Neutrophil (primary cell): ENCODE results near the gene PRDX6.
"Not testable (repeated sequence)": the region's sequence is repeated elsewhere in the genome, so short reads cannot be mapped to it uniquely, and the experiment has no call there.

ENCODE experiments used
- H3K27ac ChIP-seq: fragments of 200-600 bp; sonication (generic); 2 replicates; pipeline ENCODE4 v1.5.1; 2016; ENCODE audit warnings: mild to moderate bottlenecking, moderate library complexity
- H3K27me3 ChIP-seq: fragments of 200-600 bp; sonication (generic); 2 replicates; pipeline ENCODE4 v1.6.0; 2016; ENCODE audit warnings: mild to moderate bottlenecking
- H3K36me3 ChIP-seq: fragments of 200-600 bp; sonication (generic); 2 replicates; pipeline ENCODE4 v1.5.1; 2017
- H3K4me1 ChIP-seq, 2 experiments: fragments of 200-600 bp in 1 of 2; sonication (generic) in 1 of 2; 1 replicate in 1 of 2; 2 replicates in 1 of 2; pipeline versions ENCODE4 v1.5.1 to v1.6.1; 2013 to 2016; ENCODE audit warnings: low read depth in 1 of 2, low read length in 1 of 2, mild to moderate bottlenecking in 1 of 2, moderate library complexity in 1 of 2; ENCODE audit not compliant: control insufficient read depth in 1 of 2, insufficient read depth in 1 of 2
- H3K4me3 ChIP-seq, 2 experiments: fragments of 200-600 bp in 1 of 2; sonication (generic) in 1 of 2; 1 replicate in 1 of 2; 2 replicates in 1 of 2; pipeline ENCODE4 v1.5.1; 2013 to 2016; ENCODE audit warnings: low read depth in 1 of 2, low read length in 1 of 2, mild to moderate bottlenecking in 1 of 2, moderate library complexity in 1 of 2
- H3K9me3 ChIP-seq: fragments of 200-600 bp; sonication (generic); 2 replicates; pipeline ENCODE4 v1.5.1; 2016
- CTCF ChIP-seq: fragments of 200-600 bp; sonication (generic); IDR thresholded peaks from 2 replicates; pipeline ENCODE4 v1.5.1; 2016; ENCODE audit warnings: antibody characterized with exemption

Gene PRDX6

GRCh38 chr1:173453982-173454381 is 23.2 kb upstream of the PRDX6 start:
- H3K27me3 ChIP-seq, result no peaks in the 10 kb centered on the region
- no peak for TF ChIP-seq CTCF

DNA sequence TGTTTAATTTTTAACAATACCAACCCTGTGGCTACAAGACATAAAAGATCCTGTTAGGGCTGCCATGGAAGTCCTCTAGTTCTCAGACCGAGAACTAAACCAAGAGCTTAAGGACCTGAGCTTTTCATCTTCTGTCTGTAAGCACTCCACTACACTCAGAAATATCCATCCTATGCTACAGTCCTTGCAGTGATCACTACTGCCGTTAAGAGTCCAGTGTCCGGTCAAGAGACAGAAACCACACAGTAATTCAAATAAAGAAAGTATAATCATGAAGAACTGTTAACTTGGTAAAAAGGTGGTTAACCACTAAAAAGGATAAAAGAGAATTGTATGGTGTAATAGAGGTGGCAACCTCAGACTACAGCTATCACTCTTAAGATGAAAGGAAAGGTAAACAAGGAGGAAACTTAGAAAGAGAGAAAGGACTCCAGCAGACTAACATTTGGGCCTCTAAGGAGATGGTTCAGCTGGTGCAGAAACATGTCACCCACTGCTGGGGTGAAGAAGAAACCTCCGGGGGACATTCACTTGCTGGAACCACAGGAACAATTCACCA is 22.1 kb upstream of the PRDX6 start:
- no peak overlapping the region for H3K27ac ChIP-seq
- peaks cover 8 to 17% of the 10 kb centered on the region in 2 experiments for H3K4me1 ChIP-seq
- no peaks in the 10 kb centered on the region for H3K27me3 ChIP-seq
- no peaks in the 10 kb centered on the region for H3K9me3 ChIP-seq
- TF ChIP-seq CTCF, result no peak
- peaks cover 16% of the 10 kb centered on the region for H3K36me3 ChIP-seq
- no peak overlapping the region for H3K4me3 ChIP-seq

More at GRCh38 chr1:173453982-173454381, 23.2 kb upstream of the PRDX6 start:
- Histone ChIP-seq H3K36me3 (peaks cover 10% of the 10 kb centered on the region), H3K9me3 (no peaks in the 10 kb centered on the region), H3K27ac (no peak overlapping the region), H3K4me3 (no peak overlapping the region), H3K4me1 (peaks cover 3 to 8% of the 10 kb centered on the region in 2 experiments)

DNA sequence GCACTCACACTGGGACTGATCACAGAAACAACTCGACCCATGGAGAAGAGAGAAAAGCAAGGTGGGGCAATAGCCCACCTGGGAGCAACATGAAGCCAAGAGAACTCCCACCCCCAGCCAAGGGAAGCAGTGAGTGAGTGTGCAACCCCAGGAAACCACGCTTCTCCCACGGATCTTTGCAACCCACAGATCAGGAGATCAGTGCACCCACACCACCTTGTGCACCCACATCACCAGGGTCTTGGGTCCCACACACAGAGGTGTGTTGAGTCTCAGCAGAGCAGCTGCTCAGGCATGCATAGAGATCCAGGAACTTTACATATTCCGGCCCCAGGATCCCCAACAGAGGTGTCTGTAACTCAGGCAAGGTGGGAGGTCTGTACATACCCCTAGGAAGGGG is 17.2 kb upstream of the PRDX6 start:
- Histone ChIP-seq H3K4me3 (no peak overlapping the region), H3K9me3 (no peaks in the 10 kb centered on the region), H3K36me3 (peaks cover 30% of the 10 kb centered on the region), H3K27me3 (no peaks in the 10 kb centered on the region), H3K4me1 (peaks cover 8 to 10% of the 10 kb centered on the region in 2 experiments), H3K27ac (peak overlapping the region; percentile 8)
- TF ChIP-seq CTCF, result no peak

DNA sequence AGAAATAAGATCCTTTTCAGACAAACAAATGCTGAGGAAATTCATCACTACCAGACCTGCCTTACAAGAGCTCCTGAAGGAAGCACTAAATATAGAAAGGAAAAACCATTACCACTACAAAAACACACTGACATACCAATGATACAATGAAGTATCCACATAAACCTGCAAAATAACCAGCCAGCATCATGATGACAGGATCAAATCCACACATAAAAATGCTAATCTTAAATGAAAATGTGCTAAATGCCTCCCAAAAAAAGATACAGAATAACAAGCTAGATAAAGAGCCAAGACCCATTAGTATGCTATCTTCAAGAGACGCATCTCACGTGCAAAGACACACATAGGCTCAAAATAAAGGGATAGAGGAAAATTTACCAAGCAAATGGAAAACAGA is 14.5 kb upstream of the PRDX6 start:
- not testable (repeated sequence) for H3K27me3 ChIP-seq, H3K9me3 ChIP-seq, H3K27ac ChIP-seq, H3K4me1 ChIP-seq, H3K4me3 ChIP-seq
- H3K36me3 ChIP-seq, result peaks cover 26% of the 10 kb centered on the region

GRCh38 chr1:173464185-173464584 is 12.9 kb upstream of the PRDX6 start:
- H3K9me3 ChIP-seq, H3K27me3 ChIP-seq, H3K4me3 ChIP-seq, H3K27ac ChIP-seq: not testable (repeated sequence)
- peaks cover 15 to 17% of the 10 kb centered on the region in 2 experiments for H3K4me1 ChIP-seq
- H3K36me3 ChIP-seq, result peaks cover 26% of the 10 kb centered on the region

DNA sequence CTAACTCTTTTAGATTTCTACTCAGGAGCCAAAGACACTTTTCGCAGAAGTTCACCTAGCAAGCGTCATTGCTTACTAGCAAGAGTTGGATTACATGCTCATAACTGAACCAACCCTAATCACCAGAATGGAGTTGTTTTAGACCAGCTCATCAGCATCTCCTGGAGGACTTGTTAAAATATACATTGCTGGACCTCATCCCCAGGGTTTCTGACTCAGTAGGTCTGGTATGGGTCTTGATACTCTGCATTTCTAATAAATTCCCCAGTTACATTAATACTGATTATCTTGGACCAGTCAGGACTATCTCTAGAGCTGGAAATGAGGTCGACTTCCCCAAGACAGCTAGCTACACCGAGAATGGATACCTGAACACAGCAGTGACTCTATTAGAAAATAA is 9.7 kb upstream of the PRDX6 start:
- no peak overlapping the region for H3K27ac ChIP-seq
- peaks cover 11 to 15% of the 10 kb centered on the region in 2 experiments for H3K4me1 ChIP-seq
- H3K9me3 ChIP-seq, result no peaks in the 10 kb centered on the region
- H3K4me3 ChIP-seq, result no peak overlapping the region
- no peak for TF ChIP-seq CTCF
- no peaks in the 10 kb centered on the region for H3K27me3 ChIP-seq
- no peaks in the 10 kb centered on the region for H3K36me3 ChIP-seq

- Histone ChIP-seq H3K27ac (no peak overlapping the region), H3K9me3 (no peaks in the 10 kb centered on the region), H3K27me3 (no peaks in the 10 kb centered on the region), H3K36me3 (no peaks in the 10 kb centered on the region), H3K4me3 (no peak overlapping the region), H3K4me1 (peaks cover 22 to 24% of the 10 kb centered on the region in 2 experiments)
- TF ChIP-seq CTCF, result no peak
These were observed 7.5 kb upstream of the PRDX6 start for GRCh38 chr1:173469656-173470055.
